Left renal cortex interstitium (tissue), 4 donors: ENCODE measurements around the gene VPS13D. TPM values are rescaled to one million over a fixed set of nuclear protein-coding genes. Genes with fewer than 3 reads are reported as not detected.

Experiments used
- DNase-seq, 4 donors: peaks; one replicate each; pipeline ENCODE4 v3.0.0-alpha.2; 2013; ENCODE audit warnings: low read depth in 4 of 4, low spot score in 2 of 4, missing footprints in 1 of 4
- polyA plus RNA-seq, 4 donors: library from polyadenylated mRNA; unstranded; fragments of 120-200 nt; gene quantifications; one replicate each; pipeline ENCODE4 v1.2.1, GENCODE V29; 2013; ENCODE audit not compliant: insufficient read length in 4 of 4

Gene VPS13D
- polyA plus RNA-seq, 4 donors = 21.8 to 32.3 (median 27.6) TPM

DNA sequence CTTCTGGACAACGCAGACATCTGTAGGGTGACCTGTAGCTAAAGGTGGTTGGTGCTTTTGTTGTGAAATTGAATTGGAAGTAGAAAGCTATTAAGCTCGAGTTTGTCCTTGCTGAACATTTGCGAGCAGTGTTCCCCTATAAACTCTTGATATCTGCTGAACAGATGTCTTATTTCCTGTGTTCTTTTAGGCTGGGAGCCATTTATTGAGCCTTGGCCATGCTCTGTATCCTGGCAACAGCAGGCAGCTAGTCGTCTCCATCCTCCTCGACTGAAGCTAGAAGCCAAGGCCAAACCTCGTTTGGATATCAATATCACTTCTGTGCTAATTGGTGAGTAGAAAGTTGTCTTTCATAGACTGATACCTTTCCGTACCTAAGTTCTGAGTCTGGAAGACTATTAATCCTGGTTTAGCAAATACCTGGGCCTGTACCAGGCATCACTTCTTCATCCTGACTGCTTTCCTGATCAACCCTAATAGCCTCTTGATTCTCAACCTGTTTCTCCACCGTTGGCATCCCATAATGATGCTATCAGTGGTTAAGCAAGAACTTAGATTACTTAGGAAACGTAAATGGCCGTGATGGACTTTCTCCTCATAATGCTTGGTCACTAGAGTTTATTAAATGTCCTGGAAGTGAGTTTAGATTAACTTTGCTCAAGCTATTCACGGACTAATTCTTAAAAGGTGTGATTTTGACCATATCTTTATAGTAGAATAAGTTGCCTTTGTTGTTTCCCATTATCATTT lies 103.4 kb downstream of the VPS13D start:
- DNase-seq = no peak

GRCh38 chr1:12335815-12336214 lies 106.0 kb downstream of the VPS13D start:
- DNase-seq = no peak

- DNase-seq = no peak
These were observed 106.6 kb downstream of the VPS13D start for GRCh38 chr1:12336413-12336812.

DNA sequence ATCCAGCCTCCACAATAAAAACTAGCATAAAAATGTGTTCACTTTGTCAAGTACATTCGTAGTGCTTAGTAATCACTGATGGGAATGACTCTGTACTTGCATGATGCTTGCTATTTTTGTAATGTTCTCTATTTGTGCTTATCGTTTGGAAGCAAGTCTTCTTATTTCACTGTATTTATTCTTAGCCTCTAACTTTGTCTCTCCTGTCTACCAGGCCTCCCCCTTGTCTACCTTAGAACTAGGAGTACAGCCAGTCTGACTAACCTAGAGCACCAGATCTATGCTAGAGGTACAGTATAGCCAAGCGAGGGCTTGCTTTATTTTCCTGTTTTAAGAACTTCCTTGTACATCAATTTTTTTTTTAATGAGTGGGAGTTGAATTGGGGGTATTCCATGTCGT lies 108.2 kb downstream of the VPS13D start:
- DNase-seq = no peak

DNA sequence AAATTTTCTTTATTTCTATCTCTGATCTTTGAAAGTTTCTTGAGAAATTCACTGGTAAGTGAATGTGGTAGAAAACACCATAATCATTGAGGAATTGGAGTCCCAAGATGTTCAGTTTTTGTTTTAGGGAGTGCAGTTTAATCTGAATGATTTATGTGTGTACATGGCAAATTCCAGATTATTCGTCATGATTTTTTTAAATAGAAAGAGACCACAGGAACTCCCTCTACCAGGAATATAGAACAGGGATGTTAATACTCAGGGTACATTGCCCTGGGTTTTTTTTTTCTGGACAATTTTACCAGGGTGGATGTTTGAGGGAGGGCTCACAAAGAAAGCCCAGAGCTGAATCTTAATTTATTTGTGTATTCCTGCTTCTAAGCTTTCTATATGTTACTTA lies 109.0 kb downstream of the VPS13D start:
- DNase-seq = no peak

DNA sequence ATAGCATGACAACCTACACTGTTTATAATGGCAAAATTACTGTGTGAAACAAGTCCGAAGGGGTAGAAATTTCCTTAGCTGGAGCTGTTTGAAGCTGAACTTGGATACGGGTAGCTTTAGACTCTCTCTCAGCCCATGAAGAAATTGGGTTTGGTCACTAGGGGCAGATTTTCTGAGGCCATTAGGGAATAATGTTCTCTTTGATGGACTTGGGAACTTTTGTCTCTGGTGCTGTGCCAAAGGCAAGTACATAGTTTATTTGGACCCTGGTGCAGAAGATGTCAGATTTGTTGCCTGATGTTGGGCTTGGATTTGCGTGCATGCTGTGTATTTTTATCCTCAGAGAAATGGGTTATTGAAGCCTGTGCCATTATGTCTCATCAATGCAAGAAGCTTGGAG lies 109.6 kb downstream of the VPS13D start:
- no peak for DNase-seq

GRCh38 chr1:12339811-12340543 lies 110.1 kb downstream of the VPS13D start:
- DNase-seq = no peak

GRCh38 chr1:12340544-12340930 lies 110.7 kb downstream of the VPS13D start:
- DNase-seq = no peak

DNA sequence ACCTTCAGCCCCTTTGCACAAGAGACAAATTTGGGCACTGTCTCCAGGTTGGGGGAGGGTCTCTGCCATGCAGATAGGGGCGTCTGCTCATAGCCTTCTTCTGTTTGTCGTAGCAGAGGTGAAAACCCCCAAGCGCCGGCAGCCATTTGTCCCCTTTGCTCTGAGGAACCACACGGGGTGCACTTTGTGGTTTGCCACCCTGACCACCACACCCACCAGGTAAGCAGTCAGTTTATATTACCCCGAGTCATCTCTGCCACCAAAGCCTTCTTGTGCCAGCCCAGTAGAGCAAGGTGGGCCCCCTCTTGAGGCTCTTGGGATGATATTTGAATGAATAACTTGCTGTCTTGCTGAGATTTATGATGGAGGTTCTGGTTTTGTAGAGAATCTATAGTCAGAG lies 111.8 kb downstream of the VPS13D start:
- no peak for DNase-seq

GRCh38 chr1:12342401-12343003 lies 112.7 kb downstream of the VPS13D start:
- no peak for DNase-seq

- no peak for DNase-seq
These were observed 114.1 kb downstream of the VPS13D start for GRCh38 chr1:12343823-12344487.

- DNase-seq = no peak
These were observed 114.9 kb downstream of the VPS13D start for GRCh38 chr1:12344596-12345349.

- no peak for DNase-seq
These were observed 115.8 kb downstream of the VPS13D start for GRCh38 chr1:12345350-12346217.

GRCh38 chr1:12346483-12347151 lies 116.8 kb downstream of the VPS13D start:
- DNase-seq = no peak

DNA sequence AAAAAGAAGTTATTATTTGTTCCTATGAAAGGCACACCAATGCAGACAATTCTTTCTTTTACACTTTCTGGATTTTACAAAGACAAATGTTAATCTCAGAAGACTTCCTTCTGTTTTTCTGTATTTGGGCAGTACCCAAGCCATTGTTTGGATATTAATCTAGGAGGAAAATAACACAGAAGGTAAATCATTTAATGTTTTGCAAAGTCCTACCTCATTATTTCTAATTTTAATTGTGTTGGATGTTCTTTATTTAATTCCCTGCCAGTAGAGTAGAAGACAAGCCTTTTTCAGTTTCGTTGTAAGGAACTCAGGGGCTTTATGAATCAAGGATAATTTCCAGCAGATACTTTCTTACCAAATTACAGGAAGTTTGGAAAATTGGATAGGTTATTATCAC lies 118.3 kb downstream of the VPS13D start:
- DNase-seq = no peak

- DNase-seq = no peak
These were observed 124.2 kb downstream of the VPS13D start for GRCh38 chr1:12353981-12354380.

DNA sequence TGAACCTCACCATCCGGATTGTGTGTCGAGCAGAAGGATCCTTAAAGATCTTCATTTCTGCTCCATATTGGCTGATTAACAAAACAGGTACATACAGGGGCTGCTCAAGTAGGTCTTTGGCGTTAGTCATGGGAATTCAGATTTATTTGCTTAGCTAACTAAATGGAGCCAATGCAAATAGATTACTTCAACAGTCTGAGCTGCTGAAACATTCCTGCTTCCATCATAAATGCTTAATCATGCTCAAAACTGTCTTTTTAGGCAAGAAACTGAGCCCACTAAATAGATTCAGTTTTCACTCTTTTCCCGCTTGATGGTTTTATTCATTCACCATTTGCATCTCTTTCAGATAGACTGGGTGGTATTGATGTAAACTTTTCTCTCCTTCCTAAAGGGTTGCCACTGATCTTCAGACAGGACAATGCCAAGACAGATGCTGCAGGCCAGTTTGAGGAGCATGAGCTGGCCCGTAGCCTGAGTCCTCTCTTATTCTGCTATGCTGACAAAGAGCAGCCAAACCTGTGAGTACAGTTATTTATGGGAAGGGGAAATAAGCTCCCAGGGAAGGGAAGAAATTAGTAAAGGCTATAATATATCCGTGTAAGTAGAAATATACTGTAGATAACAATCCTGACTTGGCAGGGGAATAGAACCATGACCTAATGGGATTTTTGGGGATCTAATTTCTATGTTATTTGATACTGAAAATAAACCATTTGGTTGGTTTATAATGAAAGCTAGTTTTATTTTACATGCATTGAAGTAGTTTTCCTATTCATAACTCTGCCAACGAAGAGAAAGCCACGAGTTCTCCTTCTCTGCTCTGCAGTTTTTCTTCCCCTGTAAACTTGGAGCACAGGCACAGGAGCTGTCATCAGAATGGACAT lies 126.4 kb downstream of the VPS13D start:
- no peak for DNase-seq

DNA sequence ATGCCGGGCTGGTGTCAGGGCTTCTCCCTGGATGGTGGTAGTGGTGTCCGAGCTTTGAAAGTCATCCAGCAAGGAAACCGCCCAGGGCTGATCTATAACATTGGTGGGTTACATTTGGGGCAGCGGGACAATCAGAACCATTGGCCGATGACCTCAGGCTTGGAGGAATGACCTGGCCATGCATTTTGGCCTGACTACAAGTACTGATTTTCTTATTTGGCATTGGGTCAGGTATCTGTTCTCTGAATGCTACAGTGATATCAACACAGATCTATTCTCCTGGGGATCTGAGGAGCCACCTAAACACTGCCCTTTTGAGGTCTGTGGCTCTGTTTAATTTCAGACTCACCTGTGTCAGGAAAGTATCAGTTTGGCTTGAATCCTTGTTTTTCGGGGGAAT lies 128.7 kb downstream of the VPS13D start:
- DNase-seq = no peak
